ENCODE measurements around the gene PFDN4.

- TF ChIP-seq POLR2A (IDR thresholded peaks at IDR 0.05) (no peak), CTCF (IDR thresholded peaks at IDR 0.05) (no peak)
Measured at GRCh38 chr20:54244113-54244512, 36.2 kb downstream of the PFDN4 start.
